ENCODE results near the gene SLC39A11. TPM values are rescaled to one million over a fixed set of nuclear protein-coding genes. Genes with fewer than 3 reads are reported as not detected.

The SLC39A11 gene
- total and polyA plus RNA-seq, 2 of the 13 experiments (the other 11 are each of a cell fraction or from before 2014, with no cell fraction given) = 17.2 to 31.5 TPM

DNA sequence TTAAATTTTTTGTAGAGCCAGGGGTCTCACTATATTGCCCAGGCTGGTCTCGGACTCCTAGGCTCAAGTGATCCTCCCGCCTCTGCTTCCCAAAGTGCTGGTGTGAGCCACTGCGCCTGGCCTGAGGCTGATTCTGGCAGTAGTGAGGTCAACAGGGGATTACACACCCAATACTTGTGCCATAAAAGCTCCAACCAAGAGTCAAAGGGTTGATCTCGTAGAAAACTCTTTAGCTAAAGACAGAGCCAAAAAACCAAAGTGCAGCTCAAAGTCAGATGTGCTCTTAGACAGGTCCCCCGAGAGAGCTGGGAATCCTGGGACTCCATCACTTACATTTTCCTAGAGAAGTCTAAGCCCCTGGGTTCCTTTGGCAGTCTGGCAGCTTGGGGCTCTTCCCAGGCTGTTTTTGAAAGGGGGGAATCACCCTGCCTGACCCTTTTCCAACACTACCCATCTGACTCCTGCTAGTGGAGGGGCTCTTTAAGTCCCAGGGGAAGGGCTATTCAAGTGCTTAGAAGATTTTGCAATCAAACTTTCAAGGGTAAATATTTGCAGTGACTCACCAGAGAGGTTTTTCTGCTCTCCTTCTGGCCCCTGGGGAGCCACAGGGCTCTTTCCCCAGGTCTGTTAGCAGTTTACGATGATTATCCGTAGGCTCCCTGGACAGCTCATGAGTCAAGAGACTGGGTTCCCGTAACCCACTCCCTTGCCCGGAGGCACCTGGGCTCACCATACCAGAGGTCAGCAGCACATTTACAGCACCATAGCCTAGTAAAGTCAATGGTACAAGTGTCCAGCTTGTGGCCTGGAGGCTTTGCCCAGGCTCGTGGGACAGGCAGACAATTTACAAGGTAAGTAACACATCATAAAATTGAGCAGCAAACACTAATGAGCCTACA lies 408.7 kb downstream of the SLC39A11 start (continued):
- TF ChIP-seq CENPX (CRISPR knock-in tag; IDR thresholded peaks at IDR 0.05) (no peak), HNRNPLL (IDR thresholded peaks at IDR 0.05; ENCODE audit: low read depth, low read length, poor library complexity, severe bottlenecking) (no peak), HDAC6 (IDR thresholded peaks at IDR 0.05; ENCODE audit: low read depth, low read length) (no peak), RNF2 (conservative IDR thresholded peaks at IDR 0.05; ENCODE audit: low read depth) (no peak), TCF7L2 (IDR thresholded peaks at IDR 0.05; ENCODE audit: low read depth, low read length) (no peak), EED (CRISPR knock-in tag; IDR thresholded peaks at IDR 0.05) (0 out of 2 replicates have a peak, but pooled peaks have one; percentile 18), TEAD2 (CRISPR knock-in tag; IDR thresholded peaks at IDR 0.05) (no peak), SP4 (CRISPR knock-in tag; IDR thresholded peaks at IDR 0.05) (no peak), KDM2A (CRISPR knock-in tag; IDR thresholded peaks at IDR 0.05; ENCODE audit: borderline replicate concordance, low read depth) (peak; percentile 63; the same call in 1 of the 2 replicates), NRL (CRISPR knock-in tag; IDR thresholded peaks at IDR 0.05; ENCODE audit: borderline replicate concordance) (no peak), CREM (IDR thresholded peaks at IDR 0.05) (peak; percentile 79), CREM (CRISPR knock-in tag; IDR thresholded peaks at IDR 0.05) (no peak), ZSCAN31 (CRISPR knock-in tag; IDR thresholded peaks at IDR 0.05; ENCODE audit: low read depth) (peak; percentile 77; the same call in 1 of the 2 replicates), ZZZ3 (CRISPR knock-in tag; IDR thresholded peaks at IDR 0.05; ENCODE audit: borderline replicate concordance) (no peak), SRSF9 (IDR thresholded peaks at IDR 0.05; ENCODE audit: borderline replicate concordance, insufficient read depth, low read depth, low read length, poor library complexity, severe bottlenecking) (no peak), IRX3 (CRISPR knock-in tag; IDR thresholded peaks at IDR 0.05; ENCODE audit: borderline replicate concordance, low read depth) (no peak), ZNF441 (CRISPR knock-in tag; IDR thresholded peaks at IDR 0.05; ENCODE audit: borderline replicate concordance) (peak; percentile 77; the same call in 1 of the 2 replicates), HNRNPUL1 (IDR thresholded peaks at IDR 0.05; ENCODE audit: low read depth, low read length) (no peak), ZNF761 (CRISPR knock-in tag; conservative IDR thresholded peaks at IDR 0.05) (peak; percentile 66; the same call in 1 of the 2 replicates), NR2F2 (IDR thresholded peaks at IDR 0.05; ENCODE audit: borderline replicate concordance, low read depth) (no peak), HMG20B (CRISPR knock-in tag; conservative IDR thresholded peaks at IDR 0.05) (0 out of 2 replicates have a peak, but pooled peaks have one; percentile 33), ZNF205 (CRISPR knock-in tag; IDR thresholded peaks at IDR 0.05) (no peak), KDM5B (CRISPR knock-in tag; IDR thresholded peaks at IDR 0.05; ENCODE audit: borderline replicate concordance) (no peak), TCF12 (IDR thresholded peaks at IDR 0.05) (no peak), TCF12 (CRISPR knock-in tag; IDR thresholded peaks at IDR 0.05) (no peak), ZNF260 (CRISPR knock-in tag; IDR thresholded peaks at IDR 0.05; ENCODE audit: borderline replicate concordance, low read depth) (no peak), MED13 (CRISPR knock-in tag; IDR thresholded peaks at IDR 0.05) (no peak), ZNF883 (CRISPR knock-in tag; IDR thresholded peaks at IDR 0.05; ENCODE audit: not compliant biosample characterization) (no peak)
- TF ChIP-seq, protein P1, sequence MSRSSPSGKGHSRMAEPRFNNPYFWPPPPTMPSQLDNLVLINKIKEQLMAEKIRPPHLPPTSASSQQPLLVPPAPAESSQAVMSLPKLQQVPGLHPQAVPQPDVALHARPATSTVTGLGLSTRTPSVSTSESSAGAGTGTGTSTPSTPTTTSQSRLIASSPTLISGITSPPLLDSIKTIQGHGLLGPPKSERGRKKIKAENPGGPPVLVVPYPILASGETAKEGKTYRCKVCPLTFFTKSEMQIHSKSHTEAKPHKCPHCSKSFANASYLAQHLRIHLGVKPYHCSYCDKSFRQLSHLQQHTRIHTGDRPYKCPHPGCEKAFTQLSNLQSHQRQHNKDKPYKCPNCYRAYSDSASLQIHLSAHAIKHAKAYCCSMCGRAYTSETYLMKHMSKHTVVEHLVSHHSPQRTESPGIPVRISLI (CRISPR knock-in tag; IDR thresholded peaks at IDR 0.05; ENCODE audit: borderline replicate concordance) = peak; percentile 55; the same call in 1 of the 2 replicates
- TF ChIP-seq, protein P2, sequence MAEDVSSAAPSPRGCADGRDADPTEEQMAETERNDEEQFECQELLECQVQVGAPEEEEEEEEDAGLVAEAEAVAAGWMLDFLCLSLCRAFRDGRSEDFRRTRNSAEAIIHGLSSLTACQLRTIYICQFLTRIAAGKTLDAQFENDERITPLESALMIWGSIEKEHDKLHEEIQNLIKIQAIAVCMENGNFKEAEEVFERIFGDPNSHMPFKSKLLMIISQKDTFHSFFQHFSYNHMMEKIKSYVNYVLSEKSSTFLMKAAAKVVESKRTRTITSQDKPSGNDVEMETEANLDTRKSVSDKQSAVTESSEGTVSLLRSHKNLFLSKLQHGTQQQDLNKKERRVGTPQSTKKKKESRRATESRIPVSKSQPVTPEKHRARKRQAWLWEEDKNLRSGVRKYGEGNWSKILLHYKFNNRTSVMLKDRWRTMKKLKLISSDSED (CRISPR knock-in tag; IDR thresholded peaks at IDR 0.05) = no peak

All from HepG2 (cell line).